Glutamatergic neuron (in vitro differentiated cells): ENCODE data around the gene HSPB7. TPM values are rescaled to one million over a fixed set of nuclear protein-coding genes. Genes with fewer than 3 reads are reported as not detected.

Source experiments
- DNase-seq: peaks from one replicate; pipeline ENCODE4 v3.0.0; 2022
- H3K27ac Mint-ChIP-seq: one replicate; pipeline ENCODE4 v1.8.0; 2020; ENCODE audit warnings: mild to moderate bottlenecking, mixed read lengths, inconsistent platforms; ENCODE audit not compliant: unreplicated experiment
- H3K27me3 Mint-ChIP-seq: one replicate; pipeline ENCODE4 v1.8.0; 2020; ENCODE audit warnings: mild to moderate bottlenecking, moderate library complexity, mixed read lengths, inconsistent platforms; ENCODE audit not compliant: unreplicated experiment
- H3K36me3 Mint-ChIP-seq: one replicate; pipeline ENCODE4 v1.8.0; 2020; ENCODE audit warnings: mild to moderate bottlenecking, mixed read lengths, inconsistent platforms; ENCODE audit not compliant: unreplicated experiment
- H3K4me1 Mint-ChIP-seq: one replicate; pipeline ENCODE4 v1.8.0; 2020; ENCODE audit warnings: mild to moderate bottlenecking, low read depth, mixed read lengths, inconsistent platforms; ENCODE audit not compliant: unreplicated experiment
- H3K4me3 Mint-ChIP-seq: one replicate; pipeline ENCODE4 v1.8.0; 2020; ENCODE audit warnings: mild to moderate bottlenecking, mixed read lengths, inconsistent platforms; ENCODE audit not compliant: unreplicated experiment
- H3K9me3 Mint-ChIP-seq: one replicate; pipeline ENCODE4 v1.8.0; 2020; ENCODE audit warnings: mild to moderate bottlenecking, moderate library complexity, mixed read lengths, inconsistent platforms; ENCODE audit not compliant: unreplicated experiment
- total RNA-seq: library from RNA; stranded (reverse); fragmentation: NEBNext Ultra II Directional; extraction: Animal tissue kit (Norgen Biotek cat#: 25700); gene quantifications from one replicate; pipeline ENCODE4 v1.2.1, GENCODE V29; 2021; ENCODE audit not compliant: unreplicated experiment
- TF ChIP-seq, protein P1 (sequence below): fragments of 200-600 bp; sonication (generic); IDR thresholded peaks from one replicate; pipeline ENCODE4 v1.5.0; 2021; ENCODE audit not compliant: partially characterized antibody, unreplicated experiment

The HSPB7 gene
- total RNA-seq, 1 donor from 2014 or later = not detected

- H3K36me3 Mint-ChIP-seq = no peaks in the 10 kb centered on the region
- peaks cover 26% of the 10 kb centered on the region for H3K4me1 Mint-ChIP-seq
- H3K27ac Mint-ChIP-seq = no peak overlapping the region
- no peak for DNase-seq
- TF ChIP-seq, protein P1, sequence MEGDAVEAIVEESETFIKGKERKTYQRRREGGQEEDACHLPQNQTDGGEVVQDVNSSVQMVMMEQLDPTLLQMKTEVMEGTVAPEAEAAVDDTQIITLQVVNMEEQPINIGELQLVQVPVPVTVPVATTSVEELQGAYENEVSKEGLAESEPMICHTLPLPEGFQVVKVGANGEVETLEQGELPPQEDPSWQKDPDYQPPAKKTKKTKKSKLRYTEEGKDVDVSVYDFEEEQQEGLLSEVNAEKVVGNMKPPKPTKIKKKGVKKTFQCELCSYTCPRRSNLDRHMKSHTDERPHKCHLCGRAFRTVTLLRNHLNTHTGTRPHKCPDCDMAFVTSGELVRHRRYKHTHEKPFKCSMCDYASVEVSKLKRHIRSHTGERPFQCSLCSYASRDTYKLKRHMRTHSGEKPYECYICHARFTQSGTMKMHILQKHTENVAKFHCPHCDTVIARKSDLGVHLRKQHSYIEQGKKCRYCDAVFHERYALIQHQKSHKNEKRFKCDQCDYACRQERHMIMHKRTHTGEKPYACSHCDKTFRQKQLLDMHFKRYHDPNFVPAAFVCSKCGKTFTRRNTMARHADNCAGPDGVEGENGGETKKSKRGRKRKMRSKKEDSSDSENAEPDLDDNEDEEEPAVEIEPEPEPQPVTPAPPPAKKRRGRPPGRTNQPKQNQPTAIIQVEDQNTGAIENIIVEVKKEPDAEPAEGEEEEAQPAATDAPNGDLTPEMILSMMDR = no peak
- peaks cover 8% of the 10 kb centered on the region for H3K27me3 Mint-ChIP-seq
- peaks cover 11% of the 10 kb centered on the region for H3K9me3 Mint-ChIP-seq
- H3K4me3 Mint-ChIP-seq = no peak overlapping the region
Observed at GRCh38 chr1:16020325-16020724, 2.5 kb upstream of the HSPB7 start.

DNA sequence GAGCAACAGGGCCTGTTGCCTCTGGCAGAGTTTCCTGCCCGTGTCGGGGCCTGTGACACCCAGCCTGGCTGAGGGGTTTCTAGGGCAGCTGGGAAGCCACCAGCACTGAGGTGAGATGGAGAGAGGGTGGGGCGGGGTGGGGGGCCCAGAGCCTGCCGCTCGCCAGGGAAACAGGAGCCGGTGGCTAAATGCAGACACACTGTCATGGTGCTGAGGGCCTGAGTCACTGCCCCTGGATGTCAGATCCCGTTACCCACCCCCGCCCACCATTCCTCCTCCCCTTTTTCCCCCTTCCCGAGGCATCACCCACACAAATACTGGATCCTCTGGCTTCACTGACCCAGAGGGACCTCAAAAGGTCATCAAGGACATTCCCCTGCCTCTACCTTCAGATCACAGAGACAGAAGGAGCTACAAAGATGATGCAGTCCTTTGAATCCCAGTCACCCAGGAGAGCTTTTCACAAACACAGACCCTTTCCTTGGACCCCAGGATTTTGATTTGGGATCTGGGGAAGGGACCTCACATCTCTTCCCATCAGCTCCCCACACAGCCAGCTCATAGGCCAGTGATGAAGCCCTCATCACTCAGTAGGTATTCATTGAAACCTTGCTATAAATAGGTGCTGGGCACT lies 1.9 kb upstream of the HSPB7 start:
- Mint-ChIP-seq H3K4me1 (peaks cover 26% of the 10 kb centered on the region), H3K27ac (peak overlapping the region; percentile 15), H3K36me3 (no peaks in the 10 kb centered on the region), H3K4me3 (no peak overlapping the region), H3K27me3 (peaks cover 8% of the 10 kb centered on the region), H3K9me3 (peaks cover 11% of the 10 kb centered on the region)
- TF ChIP-seq, protein P1 = no peak
- DNase-seq = no peak

DNA sequence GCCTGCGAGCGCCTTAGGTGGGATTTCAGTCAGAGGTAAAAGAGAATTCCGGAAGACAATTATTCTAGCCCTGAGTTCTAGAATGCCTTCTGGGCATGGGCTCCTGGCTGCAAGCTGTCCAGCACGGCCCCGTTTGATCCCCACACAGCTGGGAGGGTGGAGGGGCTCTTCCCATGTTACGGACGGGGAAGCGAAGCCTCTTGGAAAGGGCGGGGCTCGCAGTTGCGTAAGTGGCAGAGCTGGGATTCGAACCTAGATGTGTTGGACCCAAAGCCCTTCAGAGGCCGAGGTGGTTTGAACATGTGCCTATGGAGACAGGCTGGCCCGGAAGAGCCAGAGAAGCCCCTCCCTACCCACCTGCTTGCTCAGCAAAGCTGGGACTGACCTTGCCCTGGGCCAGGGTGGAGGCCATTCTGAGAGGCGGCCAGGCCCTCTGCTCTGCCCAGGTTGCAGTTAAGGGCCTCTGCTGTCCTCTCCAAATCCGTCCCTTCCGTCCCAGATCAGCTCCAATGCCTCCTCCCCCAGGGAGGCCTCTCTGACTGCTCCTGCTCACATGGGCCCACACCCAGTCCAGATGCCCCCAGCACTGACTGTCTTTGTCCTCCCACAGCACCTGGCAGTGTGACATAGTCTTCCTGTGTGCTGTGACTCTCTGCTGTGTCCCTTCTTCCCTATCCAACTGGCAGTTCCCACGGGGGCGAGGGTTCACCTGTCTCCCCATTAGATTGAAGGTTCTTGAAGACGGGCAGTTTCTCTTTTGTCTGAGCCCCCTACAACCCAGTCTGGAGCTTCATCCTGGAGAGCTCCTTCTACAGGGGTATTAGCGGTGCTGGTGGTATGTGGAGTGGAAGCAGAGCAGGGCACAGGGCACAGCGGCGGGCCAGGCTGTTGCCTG lies 1.2 kb upstream of the HSPB7 start:
- no peak for DNase-seq
- Mint-ChIP-seq H3K4me1 (peaks cover 25% of the 10 kb centered on the region), H3K9me3 (peaks cover 11% of the 10 kb centered on the region), H3K27ac (no peak overlapping the region), H3K4me3 (peak overlapping the region; percentile 15), H3K27me3 (peaks cover 8% of the 10 kb centered on the region), H3K36me3 (no peaks in the 10 kb centered on the region)
- TF ChIP-seq, protein P1 = no peak

DNA sequence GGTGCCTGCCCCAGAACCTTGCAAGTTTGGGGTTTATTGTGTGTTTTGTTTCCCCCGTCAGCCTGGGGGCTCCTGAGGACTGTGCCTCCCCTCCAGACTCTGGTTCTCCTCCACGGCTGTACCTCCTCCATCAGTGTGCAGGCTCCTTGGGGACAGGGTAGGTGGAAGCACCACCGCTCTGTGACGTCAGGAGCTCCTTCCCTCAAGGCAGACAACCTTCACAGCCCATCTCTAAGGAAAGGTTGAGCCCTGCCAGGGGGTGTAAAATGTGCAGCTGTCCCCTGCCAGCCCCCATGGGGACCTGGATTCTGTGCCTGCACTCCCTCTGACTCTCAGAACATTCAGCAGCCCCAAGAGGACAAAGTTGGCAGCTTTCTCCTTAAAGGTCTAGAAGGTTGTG lies 465 bp upstream of the HSPB7 start:
- H3K36me3 Mint-ChIP-seq = no peaks in the 10 kb centered on the region
- H3K27me3 Mint-ChIP-seq = peaks cover 8% of the 10 kb centered on the region
- peak overlapping the region; percentile 15 for H3K4me3 Mint-ChIP-seq
- peaks cover 23% of the 10 kb centered on the region for H3K4me1 Mint-ChIP-seq
- TF ChIP-seq, protein P1 = no peak
- H3K9me3 Mint-ChIP-seq = peaks cover 11% of the 10 kb centered on the region
- peak overlapping the region; percentile 78 for H3K27ac Mint-ChIP-seq
- DNase-seq = no peak

GRCh38 chr1:16017076-16017460 lies 775 bp downstream of the HSPB7 start:
- TF ChIP-seq, protein P1 = no peak
- Mint-ChIP-seq H3K27me3 (peaks cover 8% of the 10 kb centered on the region), H3K27ac (no peak overlapping the region), H3K9me3 (peaks cover 11% of the 10 kb centered on the region), H3K4me3 (no peak overlapping the region), H3K36me3 (no peaks in the 10 kb centered on the region), H3K4me1 (peaks cover 21% of the 10 kb centered on the region)
- DNase-seq = no peak
